ENCODE results near the gene URB2. TPM values are rescaled to one million over a fixed set of nuclear protein-coding genes. Genes with fewer than 3 reads are reported as not detected.

Gene URB2
- total RNA-seq, 3 donors from 2014 or later (not counting 1 experiment from before 2014, with no cell fraction given), result 5.5 to 10.4 (median 9.8) TPM

- WGBS (ENCODE audit: insufficient coverage), result under 1% methylated on average over 80 of the region's 86 CpGs
- TF ChIP-seq, protein P1, sequence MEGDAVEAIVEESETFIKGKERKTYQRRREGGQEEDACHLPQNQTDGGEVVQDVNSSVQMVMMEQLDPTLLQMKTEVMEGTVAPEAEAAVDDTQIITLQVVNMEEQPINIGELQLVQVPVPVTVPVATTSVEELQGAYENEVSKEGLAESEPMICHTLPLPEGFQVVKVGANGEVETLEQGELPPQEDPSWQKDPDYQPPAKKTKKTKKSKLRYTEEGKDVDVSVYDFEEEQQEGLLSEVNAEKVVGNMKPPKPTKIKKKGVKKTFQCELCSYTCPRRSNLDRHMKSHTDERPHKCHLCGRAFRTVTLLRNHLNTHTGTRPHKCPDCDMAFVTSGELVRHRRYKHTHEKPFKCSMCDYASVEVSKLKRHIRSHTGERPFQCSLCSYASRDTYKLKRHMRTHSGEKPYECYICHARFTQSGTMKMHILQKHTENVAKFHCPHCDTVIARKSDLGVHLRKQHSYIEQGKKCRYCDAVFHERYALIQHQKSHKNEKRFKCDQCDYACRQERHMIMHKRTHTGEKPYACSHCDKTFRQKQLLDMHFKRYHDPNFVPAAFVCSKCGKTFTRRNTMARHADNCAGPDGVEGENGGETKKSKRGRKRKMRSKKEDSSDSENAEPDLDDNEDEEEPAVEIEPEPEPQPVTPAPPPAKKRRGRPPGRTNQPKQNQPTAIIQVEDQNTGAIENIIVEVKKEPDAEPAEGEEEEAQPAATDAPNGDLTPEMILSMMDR (IDR thresholded peaks at IDR 0.05), result no peak
- Mint-ChIP-seq H3K4me1 (peaks cover 41 to 43% of the 10 kb centered on the region in 2 donors), H3K27ac (peak overlapping the region; percentile 74 to 79), H3K4me3 (peak overlapping the region; percentile 99), H3K36me3 (no peaks in the 10 kb centered on the region), H3K27me3 (ENCODE audit: low read depth in 2 of 2) (no peaks in the 10 kb centered on the region), H3K9me3 (no peaks in the 10 kb centered on the region)
- intact Hi-C loops (cut with micrococcal nuclease), result loop anchor here (5.0 to 10.0 kb wide), 2 partner anchors 68 to 1020 kb away; partner anchors contain the start of genes ABCB10 and COG2
- H3K4me3 ChIP-seq (ENCODE audit: low read length), result peak overlapping the region; percentile 85
- H3K36me3 ChIP-seq (ENCODE audit: control insufficient read depth, insufficient read depth, low read length), result no peaks in the 10 kb centered on the region
- peaks cover 16% of the 10 kb centered on the region for H3K4me1 ChIP-seq (ENCODE audit: control insufficient read depth, insufficient read depth, low read length)
- DNase-seq, result peak; percentile 28 to 63
- ATAC-seq, result peak; percentile 34 to 42 (median 42)
- H3K27ac ChIP-seq (ENCODE audit: low read length), result peak overlapping the region; percentile 30
- no peaks in the 10 kb centered on the region for H3K27me3 ChIP-seq (ENCODE audit: control insufficient read depth, insufficient read depth, low read length)
- no peaks in the 10 kb centered on the region for H3K9me3 ChIP-seq (ENCODE audit: control insufficient read depth, insufficient read depth, low read length)
Measured at GRCh38 chr1:229625071-229625914, 754 bp upstream of the URB2 start.

GRCh38 chr1:229627003-229627402 lies 956 bp downstream of the URB2 start:
- H3K27ac ChIP-seq (ENCODE audit: low read length), result peak overlapping the region; percentile 59
- H3K4me3 ChIP-seq (ENCODE audit: low read length), result peak overlapping the region; percentile 85
- intact Hi-C loops (cut with micrococcal nuclease), result loop anchor here (2.0 to 10.0 kb wide), 4 partner anchors 70 to 1018 kb away; partner anchors contain the start of genes ABCB10, CCSAP, COG2 and GALNT2
- DNase-seq, result no peak
- H3K36me3 ChIP-seq (ENCODE audit: control insufficient read depth, insufficient read depth, low read length), result no peaks in the 10 kb centered on the region
- peaks cover 16% of the 10 kb centered on the region for H3K4me1 ChIP-seq (ENCODE audit: control insufficient read depth, insufficient read depth, low read length)
- H3K4me3 Mint-ChIP-seq, result peak overlapping the region; percentile 99
- peak overlapping the region; percentile 88 to 94 for H3K27ac Mint-ChIP-seq
- peaks cover 41 to 48% of the 10 kb centered on the region in 2 donors for H3K4me1 Mint-ChIP-seq
- H3K27me3 ChIP-seq (ENCODE audit: control insufficient read depth, insufficient read depth, low read length), result no peaks in the 10 kb centered on the region
- H3K36me3 Mint-ChIP-seq, result no peaks in the 10 kb centered on the region
- TF ChIP-seq, protein P1 (IDR thresholded peaks at IDR 0.05), result no peak
- no peaks in the 10 kb centered on the region for H3K9me3 Mint-ChIP-seq
- 7% methylated on average over 3 of the region's 4 CpGs for WGBS (ENCODE audit: insufficient coverage)
- no peak for ATAC-seq
- no peaks in the 10 kb centered on the region for H3K27me3 Mint-ChIP-seq (ENCODE audit: low read depth in 2 of 2)
- no peaks in the 10 kb centered on the region for H3K9me3 ChIP-seq (ENCODE audit: control insufficient read depth, insufficient read depth, low read length)

DNA sequence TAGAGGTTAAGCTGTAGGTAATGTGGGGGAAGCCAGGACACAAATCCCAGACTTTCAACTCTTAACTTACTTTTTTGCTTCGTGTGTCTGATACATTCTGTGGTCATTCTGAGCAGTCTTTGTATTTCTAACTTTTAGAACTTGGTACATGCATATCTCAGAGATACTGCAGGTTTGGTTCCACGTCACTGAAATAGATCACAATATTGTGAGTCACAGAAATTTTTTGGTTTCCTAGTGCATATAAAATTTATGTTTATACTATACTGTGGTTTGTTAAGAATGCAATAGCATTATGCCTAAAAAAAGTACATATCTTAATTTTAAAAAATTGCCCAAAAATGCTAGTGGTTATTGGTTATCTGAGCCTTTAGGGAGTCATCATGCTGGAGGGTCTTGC lies 3.2 kb downstream of the URB2 start:
- no peak overlapping the region for H3K4me3 Mint-ChIP-seq
- no peak for DNase-seq
- H3K27me3 ChIP-seq (ENCODE audit: control insufficient read depth, insufficient read depth, low read length), result no peaks in the 10 kb centered on the region
- H3K36me3 ChIP-seq (ENCODE audit: control insufficient read depth, insufficient read depth, low read length), result peaks cover 2% of the 10 kb centered on the region
- WGBS (ENCODE audit: insufficient coverage), result 75% methylated on average over 1 of the region's 2 CpGs
- no peak overlapping the region for H3K27ac ChIP-seq (ENCODE audit: low read length)
- H3K9me3 Mint-ChIP-seq, result no peaks in the 10 kb centered on the region
- no peak for ATAC-seq
- peaks cover 16% of the 10 kb centered on the region for H3K4me1 ChIP-seq (ENCODE audit: control insufficient read depth, insufficient read depth, low read length)
- no peak overlapping the region for H3K27ac Mint-ChIP-seq
- no peaks in the 10 kb centered on the region for H3K36me3 Mint-ChIP-seq
- no peak overlapping the region for H3K4me3 ChIP-seq (ENCODE audit: low read length)
- no peaks in the 10 kb centered on the region for H3K27me3 Mint-ChIP-seq (ENCODE audit: low read depth in 2 of 2)
- H3K9me3 ChIP-seq (ENCODE audit: control insufficient read depth, insufficient read depth, low read length), result no peaks in the 10 kb centered on the region
- TF ChIP-seq, protein P1 (IDR thresholded peaks at IDR 0.05), result no peak
- intact Hi-C loops (cut with micrococcal nuclease), result loop anchor here (5.0 to 10.0 kb wide), 2 partner anchors 72 to 1016 kb away; partner anchors contain the start of genes ABCB10 and COG2
- peaks cover 30 to 39% of the 10 kb centered on the region in 2 donors for H3K4me1 Mint-ChIP-seq

All from natural killer cell (primary cell).